NCI-H2196 (cell line): ENCODE measurements around the gene NUP153.

Source experiments
- DNase-seq: peaks from one replicate; lab custom pipeline; 2025; ENCODE audit not compliant: unreplicated experiment; lab: John Stamatoyannopoulos, UW

NUP153 gene

DNA sequence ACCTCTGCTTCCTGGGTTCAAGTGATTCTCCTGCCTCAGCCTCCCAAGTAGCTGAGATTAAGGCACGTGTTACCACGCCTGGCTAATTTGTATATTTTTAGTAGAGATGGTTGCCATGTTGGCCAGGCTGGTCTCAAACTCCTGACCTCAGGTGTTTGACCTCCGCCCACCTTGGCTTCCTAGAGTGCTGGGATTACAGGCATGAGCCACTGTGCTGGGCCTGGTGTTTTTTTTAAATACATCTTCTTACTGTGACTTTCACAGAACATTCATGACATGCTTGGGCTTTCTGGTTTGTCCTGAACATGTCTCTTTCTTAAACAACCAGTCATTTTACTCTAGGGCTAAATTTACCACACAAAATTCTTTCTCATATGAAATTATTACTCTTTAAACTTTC is 141.3 kb downstream of the NUP153 start:
- no peak for DNase-seq
